Measurements from ENCODE around the gene AFM. TPM values are rescaled to one million over a fixed set of nuclear protein-coding genes. Genes with fewer than 3 reads are reported as not detected.

AFM gene, protein sequence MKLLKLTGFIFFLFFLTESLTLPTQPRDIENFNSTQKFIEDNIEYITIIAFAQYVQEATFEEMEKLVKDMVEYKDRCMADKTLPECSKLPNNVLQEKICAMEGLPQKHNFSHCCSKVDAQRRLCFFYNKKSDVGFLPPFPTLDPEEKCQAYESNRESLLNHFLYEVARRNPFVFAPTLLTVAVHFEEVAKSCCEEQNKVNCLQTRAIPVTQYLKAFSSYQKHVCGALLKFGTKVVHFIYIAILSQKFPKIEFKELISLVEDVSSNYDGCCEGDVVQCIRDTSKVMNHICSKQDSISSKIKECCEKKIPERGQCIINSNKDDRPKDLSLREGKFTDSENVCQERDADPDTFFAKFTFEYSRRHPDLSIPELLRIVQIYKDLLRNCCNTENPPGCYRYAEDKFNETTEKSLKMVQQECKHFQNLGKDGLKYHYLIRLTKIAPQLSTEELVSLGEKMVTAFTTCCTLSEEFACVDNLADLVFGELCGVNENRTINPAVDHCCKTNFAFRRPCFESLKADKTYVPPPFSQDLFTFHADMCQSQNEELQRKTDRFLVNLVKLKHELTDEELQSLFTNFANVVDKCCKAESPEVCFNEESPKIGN
- not detected in 2 replicates for total RNA-seq (ENCODE audit: low replicate concordance)

DNA sequence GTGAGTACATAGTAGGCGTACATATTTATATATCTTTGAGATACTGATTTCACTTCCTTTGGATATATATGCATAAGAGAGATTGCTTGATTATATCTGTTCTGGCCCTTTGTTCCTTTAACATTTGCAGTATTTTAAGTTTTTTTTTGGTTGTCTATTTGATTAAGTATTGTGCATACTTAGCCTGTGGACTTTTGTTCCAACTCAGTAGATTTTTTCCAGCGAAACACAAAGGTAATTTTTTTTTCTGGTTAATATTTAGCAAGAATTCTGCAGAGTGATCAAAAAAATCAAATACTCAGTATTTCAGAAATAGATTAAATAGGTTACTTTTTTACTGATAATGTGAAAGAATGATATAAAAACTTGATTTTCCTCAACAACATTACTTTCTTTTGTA, at the start of gene AFM:
AFM (plus strand) TSS at position 388 of the 400 bp plus-strand sequence. CDS start 31 bp downstream, outside the sequence.
- Histone ChIP-seq H3K27ac (no peak within 1 kb of the TSS), H3K27me3 (no peaks in the 10 kb centered on the region), H3K9me3 (ENCODE audit: low read depth) (no peaks in the 10 kb centered on the region), H3K9ac (no peak within 1 kb of the TSS), H3F3A (ENCODE audit: low read depth) (no peaks in the 10 kb centered on the region), H3K4me3 (no peak within 1 kb of the TSS), H3K36me3 (no peaks in the 10 kb centered on the region), H3K79me2 (ENCODE audit: low read depth) (no peaks in the 10 kb centered on the region), H2AFZ (replicated peaks) (no peak within 1 kb of the TSS), H4K20me1 (ENCODE audit: low read depth) (no peaks in the 10 kb centered on the region), H3K4me2 (no peak within 1 kb of the TSS), H3K4me1 (no peaks in the 10 kb centered on the region)
- TF ChIP-seq, protein P1, sequence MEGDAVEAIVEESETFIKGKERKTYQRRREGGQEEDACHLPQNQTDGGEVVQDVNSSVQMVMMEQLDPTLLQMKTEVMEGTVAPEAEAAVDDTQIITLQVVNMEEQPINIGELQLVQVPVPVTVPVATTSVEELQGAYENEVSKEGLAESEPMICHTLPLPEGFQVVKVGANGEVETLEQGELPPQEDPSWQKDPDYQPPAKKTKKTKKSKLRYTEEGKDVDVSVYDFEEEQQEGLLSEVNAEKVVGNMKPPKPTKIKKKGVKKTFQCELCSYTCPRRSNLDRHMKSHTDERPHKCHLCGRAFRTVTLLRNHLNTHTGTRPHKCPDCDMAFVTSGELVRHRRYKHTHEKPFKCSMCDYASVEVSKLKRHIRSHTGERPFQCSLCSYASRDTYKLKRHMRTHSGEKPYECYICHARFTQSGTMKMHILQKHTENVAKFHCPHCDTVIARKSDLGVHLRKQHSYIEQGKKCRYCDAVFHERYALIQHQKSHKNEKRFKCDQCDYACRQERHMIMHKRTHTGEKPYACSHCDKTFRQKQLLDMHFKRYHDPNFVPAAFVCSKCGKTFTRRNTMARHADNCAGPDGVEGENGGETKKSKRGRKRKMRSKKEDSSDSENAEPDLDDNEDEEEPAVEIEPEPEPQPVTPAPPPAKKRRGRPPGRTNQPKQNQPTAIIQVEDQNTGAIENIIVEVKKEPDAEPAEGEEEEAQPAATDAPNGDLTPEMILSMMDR (IDR thresholded peaks at IDR 0.05), result no peak
- TF ChIP-seq EZH2 (IDR thresholded peaks at IDR 0.05) (no peak), EZH2phosphoT487 (IDR thresholded peaks at IDR 0.05) (no peak)
- no peaks in the 10 kb centered on the region for H3K4me1 Mint-ChIP-seq
- H3K27ac Mint-ChIP-seq, result no peak within 1 kb of the TSS
- H3K36me3 Mint-ChIP-seq, result no peaks in the 10 kb centered on the region
- H3K9me3 Mint-ChIP-seq, result no peaks in the 10 kb centered on the region
- H3K4me3 Mint-ChIP-seq, result no peak within 1 kb of the TSS
- DNase-seq (ENCODE audit: low spot score), result no peak
- peaks cover 6% of the 10 kb centered on the region for H3K27me3 Mint-ChIP-seq (ENCODE audit: insufficient read depth, low read depth)

DNA sequence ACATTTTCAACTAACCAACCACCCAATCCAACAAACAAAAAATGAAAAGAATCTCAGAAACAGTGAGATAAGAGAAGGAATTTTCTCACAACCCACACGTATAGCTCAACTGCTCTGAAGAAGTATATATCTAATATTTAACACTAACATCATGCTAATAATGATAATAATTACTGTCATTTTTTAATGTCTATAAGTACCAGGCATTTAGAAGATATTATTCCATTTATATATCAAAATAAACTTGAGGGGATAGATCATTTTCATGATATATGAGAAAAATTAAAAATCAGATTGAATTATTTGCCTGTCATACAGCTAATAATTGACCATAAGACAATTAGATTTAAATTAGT, 49.8 kb upstream of the AFM start:
- Histone ChIP-seq H3K4me2 (no peak overlapping the region), H3K27me3 (no peaks in the 10 kb centered on the region), H3K9ac (no peak overlapping the region), H3K4me3 (no peak overlapping the region), H3K27ac (no peak overlapping the region), H3K79me2 (ENCODE audit: low read depth) (no peaks in the 10 kb centered on the region), H3K4me1 (no peaks in the 10 kb centered on the region), H3F3A (ENCODE audit: low read depth) (no peaks in the 10 kb centered on the region), H4K20me1 (ENCODE audit: low read depth) (no peaks in the 10 kb centered on the region), H3K9me3 (ENCODE audit: low read depth) (no peaks in the 10 kb centered on the region), H3K36me3 (no peaks in the 10 kb centered on the region), H2AFZ (replicated peaks) (no peak overlapping the region)
- TF ChIP-seq, protein P1 (IDR thresholded peaks at IDR 0.05), result no peak
- H3K27ac Mint-ChIP-seq, result no peak overlapping the region
- no peaks in the 10 kb centered on the region for H3K36me3 Mint-ChIP-seq
- DNase-seq (ENCODE audit: low spot score), result no peak
- no peaks in the 10 kb centered on the region for H3K4me1 Mint-ChIP-seq
- H3K9me3 Mint-ChIP-seq, result no peaks in the 10 kb centered on the region
- no peak overlapping the region for H3K4me3 Mint-ChIP-seq
- H3K27me3 Mint-ChIP-seq (ENCODE audit: insufficient read depth, low read depth), result no peaks in the 10 kb centered on the region

DNA sequence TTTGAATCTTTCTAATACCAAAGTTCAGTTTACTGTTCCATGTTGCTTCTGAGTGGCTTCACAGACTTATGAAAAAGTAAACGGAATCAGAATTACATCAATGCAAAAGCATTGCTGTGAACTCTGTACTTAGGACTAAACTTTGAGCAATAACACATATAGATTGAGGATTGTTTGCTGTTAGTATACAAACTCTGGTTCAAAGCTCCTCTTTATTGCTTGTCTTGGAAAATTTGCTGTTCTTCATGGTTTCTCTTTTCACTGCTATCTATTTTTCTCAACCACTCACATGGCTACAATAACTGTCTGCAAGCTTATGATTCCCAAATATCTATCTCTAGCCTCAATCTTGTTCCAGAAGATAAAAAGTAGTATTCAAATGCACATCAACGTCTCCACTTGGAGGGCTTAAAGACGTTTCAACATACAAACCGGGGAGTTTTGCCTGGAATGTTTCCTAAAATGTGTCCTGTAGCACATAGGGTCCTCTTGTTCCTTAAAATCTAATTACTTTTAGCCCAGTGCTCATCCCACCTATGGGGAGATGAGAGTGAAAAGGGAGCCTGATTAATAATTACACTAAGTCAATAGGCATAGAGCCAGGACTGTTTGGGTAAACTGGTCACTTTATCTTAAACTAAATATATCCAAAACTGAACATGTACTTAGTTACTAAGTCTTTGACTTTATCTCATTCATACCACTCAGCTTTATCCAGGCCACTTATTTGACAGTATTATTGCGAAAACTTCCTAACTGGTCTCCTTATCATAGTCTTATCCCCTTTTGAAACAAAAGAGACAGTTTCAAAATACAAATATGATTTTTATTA, 49.2 kb upstream of the AFM start:
- no peaks in the 10 kb centered on the region for H4K20me1 ChIP-seq (ENCODE audit: low read depth)
- H3K27ac ChIP-seq, result no peak overlapping the region
- H3K79me2 ChIP-seq (ENCODE audit: low read depth), result no peaks in the 10 kb centered on the region
- Mint-ChIP-seq H3K4me1 (no peaks in the 10 kb centered on the region), H3K27me3 (ENCODE audit: insufficient read depth, low read depth) (no peaks in the 10 kb centered on the region), H3K9me3 (no peaks in the 10 kb centered on the region), H3K36me3 (no peaks in the 10 kb centered on the region), H3K4me3 (no peak overlapping the region), H3K27ac (no peak overlapping the region)
- no peaks in the 10 kb centered on the region for H3F3A ChIP-seq (ENCODE audit: low read depth)
- H3K27me3 ChIP-seq, result no peaks in the 10 kb centered on the region
- no peaks in the 10 kb centered on the region for H3K4me1 ChIP-seq
- no peak for DNase-seq (ENCODE audit: low spot score)
- H3K9ac ChIP-seq, result no peak overlapping the region
- no peak overlapping the region for H3K4me2 ChIP-seq
- H3K36me3 ChIP-seq, result no peaks in the 10 kb centered on the region
- TF ChIP-seq, protein P1 (IDR thresholded peaks at IDR 0.05), result no peak
- TF ChIP-seq EZH2phosphoT487 (IDR thresholded peaks at IDR 0.05) (no peak), EZH2 (IDR thresholded peaks at IDR 0.05) (no peak)
- no peak overlapping the region for H3K4me3 ChIP-seq
- H2AFZ ChIP-seq (replicated peaks), result no peak overlapping the region
- H3K9me3 ChIP-seq (ENCODE audit: low read depth), result no peaks in the 10 kb centered on the region
